ENCODE data around the gene SSX2IP.
"Not testable (repeated sequence)": the region's sequence is repeated elsewhere in the genome, so short reads cannot be mapped to it uniquely, and the experiment has no call there.

The SSX2IP gene

DNA sequence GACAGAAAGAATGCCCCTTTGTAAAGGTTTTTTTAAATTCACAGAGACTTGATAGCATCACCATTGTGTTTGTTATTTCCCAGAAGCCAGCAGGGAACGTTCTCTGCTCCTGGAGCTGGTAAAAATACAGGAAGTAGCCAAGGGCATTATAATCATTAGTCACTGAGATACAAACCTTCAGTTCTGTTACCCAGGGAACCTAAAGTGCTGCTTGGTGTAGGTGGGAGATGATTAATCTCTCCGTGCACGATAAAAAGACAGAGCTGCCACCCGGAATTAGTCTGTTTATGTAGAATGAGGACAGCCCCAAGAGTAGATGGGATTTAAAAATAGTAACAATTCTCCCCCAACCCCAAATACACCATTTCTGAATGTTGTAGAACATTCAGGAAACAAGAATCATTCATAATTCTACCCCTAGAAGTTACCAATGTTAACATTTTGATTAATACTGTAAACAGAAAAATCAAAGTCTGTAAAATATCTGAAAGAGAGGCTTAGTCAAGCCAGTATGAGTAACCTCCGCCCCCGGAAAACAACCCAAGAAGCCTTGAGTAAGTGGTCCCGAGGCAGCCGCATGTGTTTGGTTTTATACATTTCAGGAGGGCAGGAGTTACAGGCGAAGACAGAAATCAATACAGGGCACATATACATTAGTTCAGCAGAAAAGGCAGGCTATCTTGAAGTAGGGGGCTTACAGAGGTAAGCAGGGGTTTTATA lies 70.7 kb downstream of the SSX2IP start:
- DNase-seq (ENCODE audit: low read depth): no peak

- DNase-seq (ENCODE audit: low read depth): no peak
Measured at GRCh38 chr1:84617349-84617748, 72.9 kb downstream of the SSX2IP start.

DNA sequence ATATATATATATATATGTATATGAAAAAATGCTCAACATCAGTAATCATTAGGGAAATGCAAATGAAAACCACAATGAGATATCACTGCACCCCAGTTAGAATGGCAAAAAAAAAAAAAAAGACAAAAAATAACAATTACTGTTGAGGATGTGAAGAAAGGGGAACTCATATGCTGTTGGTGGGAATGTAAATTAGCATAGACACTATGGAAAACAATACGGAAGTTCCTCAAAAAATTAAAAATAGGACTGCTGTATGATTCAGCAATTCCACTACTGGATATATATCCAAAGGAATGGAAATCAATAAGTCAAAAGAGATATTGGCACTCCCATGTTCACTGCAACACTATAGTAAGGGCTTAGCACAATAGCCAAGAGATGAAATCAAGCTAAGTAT lies 74.5 kb downstream of the SSX2IP start:
- no peak for DNase-seq (ENCODE audit: low read depth)

DNA sequence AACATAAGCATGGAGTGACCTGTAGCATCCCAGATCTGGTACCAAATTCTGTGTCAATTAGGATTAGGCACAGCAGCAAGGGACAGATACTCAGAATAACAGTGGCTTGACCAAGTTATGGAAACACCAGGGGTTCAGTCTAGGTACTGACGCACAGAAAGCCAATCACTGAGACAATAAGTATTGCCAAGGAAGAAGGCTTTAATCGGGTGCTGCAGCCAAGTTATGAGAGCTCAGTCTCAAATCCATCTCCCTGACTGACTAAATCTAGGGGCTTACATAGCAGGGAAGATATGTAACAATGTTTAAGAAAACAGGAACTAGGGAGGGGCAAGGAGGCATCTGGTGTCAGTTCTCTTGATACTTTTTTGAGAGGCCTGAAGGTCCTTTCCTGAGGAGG lies 76.4 kb downstream of the SSX2IP start:
- no peak for DNase-seq (ENCODE audit: low read depth)

DNA sequence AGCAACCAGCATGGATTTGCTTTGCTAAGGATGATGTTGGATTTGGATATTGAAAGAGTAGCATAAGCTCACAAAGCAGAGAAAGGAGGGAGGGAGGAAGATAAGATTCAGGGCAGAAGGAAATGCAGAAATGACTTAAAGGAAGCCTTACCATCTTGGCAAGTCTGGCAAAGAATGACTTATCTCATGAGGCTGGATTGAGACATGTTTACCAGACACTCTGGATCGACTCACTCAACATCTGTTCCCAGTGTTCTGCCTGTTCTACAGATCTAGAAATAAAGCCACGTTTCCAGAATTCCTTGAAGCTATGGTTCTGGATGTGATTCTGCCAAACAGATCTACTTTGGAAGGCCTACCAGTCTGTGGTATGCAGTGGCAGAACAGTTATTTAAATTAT lies 77.2 kb downstream of the SSX2IP start:
- no peak for DNase-seq (ENCODE audit: low read depth)

GRCh38 chr1:84611796-84612195 lies 78.5 kb downstream of the SSX2IP start:
- DNase-seq (ENCODE audit: low read depth): no peak

DNA sequence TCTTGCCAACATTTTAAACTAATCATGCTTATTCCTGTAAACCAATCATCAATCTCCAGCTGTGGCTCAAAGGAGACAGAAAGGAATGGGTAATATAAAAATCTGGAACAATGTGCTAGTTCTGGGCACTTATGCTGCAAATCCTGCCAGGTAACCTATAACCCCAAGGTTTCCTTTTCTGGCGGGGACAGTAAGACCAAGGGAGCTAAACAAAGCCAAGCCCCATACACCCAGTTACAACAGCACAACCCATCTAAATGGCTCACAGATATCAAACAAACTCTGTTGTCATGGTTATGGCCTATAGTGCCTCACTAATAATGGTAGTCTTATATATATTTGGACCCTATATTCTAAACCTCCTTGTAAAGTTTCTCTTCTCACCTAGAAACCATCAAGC lies 79.2 kb downstream of the SSX2IP start:
- DNase-seq (ENCODE audit: low read depth): no peak

GRCh38 chr1:84606977-84607376 lies 83.3 kb downstream of the SSX2IP start:
- no peak for DNase-seq (ENCODE audit: low read depth)

DNA sequence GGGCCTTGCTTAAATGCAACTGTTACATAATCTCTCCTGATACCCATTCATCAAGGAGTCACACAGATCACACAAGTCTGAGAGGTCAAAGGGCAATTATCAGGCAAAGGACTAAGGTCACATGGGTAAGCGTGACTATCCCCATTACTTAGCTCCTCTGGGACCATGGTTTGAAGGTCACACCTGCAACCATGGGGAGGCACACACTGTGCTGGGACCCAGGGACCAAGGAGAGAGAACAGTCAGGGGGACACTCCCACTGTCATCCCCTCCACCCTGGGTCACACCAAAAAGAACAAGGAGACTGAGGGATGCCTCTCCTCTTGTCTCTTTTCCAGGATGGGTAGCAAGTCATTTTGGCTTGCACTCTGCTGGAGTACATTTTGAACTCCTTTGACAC lies 85.1 kb downstream of the SSX2IP start:
- no peak for DNase-seq (ENCODE audit: low read depth)

DNA sequence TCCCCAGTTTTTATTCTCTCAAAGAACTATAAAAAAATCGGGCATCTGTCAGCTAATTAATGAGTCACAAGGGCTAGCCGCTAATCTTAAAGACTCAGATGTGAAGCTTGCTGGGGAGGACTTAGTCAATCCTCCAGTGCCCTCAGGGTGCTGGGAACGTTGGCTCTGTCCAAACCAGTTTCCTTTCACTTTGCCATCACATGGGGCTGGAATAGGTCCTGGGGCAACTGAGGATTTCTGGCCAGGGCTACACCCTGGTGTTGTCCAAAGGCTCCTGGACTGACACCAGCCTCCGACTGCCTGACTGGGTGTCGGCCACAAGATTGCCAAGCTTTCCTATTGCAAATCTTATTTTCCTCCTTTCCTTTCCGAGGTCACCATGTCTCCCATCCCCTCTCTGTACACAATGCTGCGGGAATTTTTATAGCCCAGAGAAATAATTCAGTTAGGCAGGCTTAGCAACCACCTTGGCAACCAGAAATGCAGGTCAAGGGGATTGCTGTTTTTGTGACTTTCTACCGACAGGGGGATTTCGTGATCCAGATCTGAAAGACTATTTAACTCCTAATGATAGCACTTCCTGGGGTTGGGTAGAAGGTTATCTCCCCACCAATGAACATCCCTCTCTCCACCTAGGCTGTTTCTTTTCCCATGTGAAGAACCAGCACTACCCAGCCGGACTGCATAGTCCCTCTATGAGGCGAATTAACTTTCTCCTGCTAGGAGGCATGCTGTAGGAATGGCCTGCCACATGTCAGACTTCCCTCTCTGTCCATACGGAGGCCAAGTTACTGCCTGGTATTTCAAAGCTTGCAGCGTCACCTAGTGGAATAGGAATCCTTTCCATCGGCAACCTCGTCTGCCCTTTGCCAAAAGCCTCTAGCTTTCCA lies 86.1 kb downstream of the SSX2IP start:
- DNase-seq (ENCODE audit: low read depth): no peak

GRCh38 chr1:84603223-84603622 lies 87.0 kb downstream of the SSX2IP start:
- DNase-seq (ENCODE audit: low read depth): no peak

DNA sequence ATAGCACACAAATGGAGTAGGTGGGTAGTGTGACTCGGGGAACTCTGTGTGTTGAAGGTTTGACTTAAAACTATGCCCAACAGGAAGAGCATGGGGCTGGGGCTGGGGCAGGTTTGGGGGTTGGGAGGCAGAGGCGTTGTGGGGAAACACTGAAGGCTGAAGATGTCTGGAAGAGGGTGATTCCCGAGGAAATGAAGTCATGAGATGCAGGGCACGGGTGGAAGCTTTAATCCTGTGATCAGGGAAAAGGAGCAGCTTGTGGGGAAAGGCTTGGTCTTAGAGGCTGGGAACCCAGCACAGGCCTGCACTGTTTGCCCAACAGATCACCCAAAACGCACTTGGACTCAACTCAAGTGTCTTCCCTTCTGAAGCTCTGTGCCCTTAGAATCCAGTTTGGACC lies 89.5 kb downstream of the SSX2IP start:
- DNase-seq (ENCODE audit: low read depth): no peak

GRCh38 chr1:84598846-84599741 lies 91.2 kb downstream of the SSX2IP start:
- DNase-seq (ENCODE audit: low read depth): no peak

GRCh38 chr1:84598418-84598817 lies 91.8 kb downstream of the SSX2IP start:
- DNase-seq (ENCODE audit: low read depth): no peak

- no peak for DNase-seq (ENCODE audit: low read depth)
Measured at GRCh38 chr1:84597011-84597410, 93.2 kb downstream of the SSX2IP start.

DNA sequence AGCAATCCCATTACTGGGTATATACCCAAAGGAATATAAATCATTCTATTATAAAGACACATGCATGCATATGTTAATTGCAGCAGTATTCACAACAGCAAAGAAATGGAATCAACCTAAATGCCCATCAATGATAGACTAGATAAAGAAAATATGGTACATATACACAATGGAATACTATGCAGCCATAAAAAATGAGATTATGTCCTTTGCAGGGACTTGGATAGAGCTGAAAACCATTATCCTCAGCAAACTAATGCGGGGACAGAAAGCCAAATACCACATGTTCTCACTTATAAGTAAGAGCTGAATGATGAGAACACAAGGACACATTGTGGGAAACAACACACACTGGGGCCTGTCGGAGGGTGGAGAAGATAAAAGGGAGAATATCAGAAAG lies 95.3 kb downstream of the SSX2IP start:
- DNase-seq (ENCODE audit: low read depth): not testable (repeated sequence)
